ENCODE measurements around the gene ZNF44. TPM values are rescaled to one million over a fixed set of nuclear protein-coding genes. Genes with fewer than 3 reads are reported as not detected.

Gene ZNF44
- total and polyA plus RNA-seq, 2 of the 13 experiments (the other 11 are each of a cell fraction or from before 2014, with no cell fraction given) = 6.9 to 15.7 TPM

- no peak for TF ChIP-seq AFF4 (CRISPR knock-in tag; IDR thresholded peaks at IDR 0.05)
- no peak for TF ChIP-seq HIVEP1 (CRISPR knock-in tag; IDR thresholded peaks at IDR 0.05)
- no peak for TF ChIP-seq ARNT2 (CRISPR knock-in tag; IDR thresholded peaks at IDR 0.05; ENCODE audit: low read depth)
- no peak for TF ChIP-seq SAFB2 (CRISPR knock-in tag; IDR thresholded peaks at IDR 0.05; ENCODE audit: borderline replicate concordance, low read depth)
- no peak for TF ChIP-seq ZNF263 (CRISPR knock-in tag; IDR thresholded peaks at IDR 0.05)
- 0 out of 2 replicates have a peak, but pooled peaks have one; percentile 45 for TF ChIP-seq FOXA3 (CRISPR knock-in tag; IDR thresholded peaks at IDR 0.05)
- no peak for TF ChIP-seq MBNL3 (CRISPR knock-in tag; conservative IDR thresholded peaks at IDR 0.05)
- TF ChIP-seq ZZZ3 (CRISPR knock-in tag; IDR thresholded peaks at IDR 0.05; ENCODE audit: borderline replicate concordance) = no peak
- peak; percentile 76; the same call in 1 of the 2 replicates for TF ChIP-seq THRA (CRISPR knock-in tag; IDR thresholded peaks at IDR 0.05; ENCODE audit: borderline replicate concordance)
- 0 out of 2 replicates have a peak, but pooled peaks have one; percentile 7 for TF ChIP-seq ZNF343 (CRISPR knock-in tag; IDR thresholded peaks at IDR 0.05)
- no peak for TF ChIP-seq ZNF264 (CRISPR knock-in tag; IDR thresholded peaks at IDR 0.05)
- no peak for TF ChIP-seq ZNF672 (CRISPR knock-in tag; IDR thresholded peaks at IDR 0.05)
- TF ChIP-seq CENPT (CRISPR knock-in tag; IDR thresholded peaks at IDR 0.05; ENCODE audit: low read depth) = no peak
- TF ChIP-seq NAIF1 (CRISPR knock-in tag; IDR thresholded peaks at IDR 0.05; ENCODE audit: borderline replicate concordance) = no peak
- TF ChIP-seq, protein P1, sequence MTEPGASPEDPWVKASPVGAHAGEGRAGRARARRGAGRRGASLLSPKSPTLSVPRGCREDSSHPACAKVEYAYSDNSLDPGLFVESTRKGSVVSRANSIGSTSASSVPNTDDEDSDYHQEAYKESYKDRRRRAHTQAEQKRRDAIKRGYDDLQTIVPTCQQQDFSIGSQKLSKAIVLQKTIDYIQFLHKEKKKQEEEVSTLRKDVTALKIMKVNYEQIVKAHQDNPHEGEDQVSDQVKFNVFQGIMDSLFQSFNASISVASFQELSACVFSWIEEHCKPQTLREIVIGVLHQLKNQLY (CRISPR knock-in tag; IDR thresholded peaks at IDR 0.05) = no peak
- TF ChIP-seq, protein P2, sequence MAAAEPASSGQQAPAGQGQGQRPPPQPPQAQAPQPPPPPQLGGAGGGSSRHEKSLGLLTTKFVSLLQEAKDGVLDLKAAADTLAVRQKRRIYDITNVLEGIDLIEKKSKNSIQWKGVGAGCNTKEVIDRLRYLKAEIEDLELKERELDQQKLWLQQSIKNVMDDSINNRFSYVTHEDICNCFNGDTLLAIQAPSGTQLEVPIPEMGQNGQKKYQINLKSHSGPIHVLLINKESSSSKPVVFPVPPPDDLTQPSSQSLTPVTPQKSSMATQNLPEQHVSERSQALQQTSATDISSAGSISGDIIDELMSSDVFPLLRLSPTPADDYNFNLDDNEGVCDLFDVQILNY (CRISPR knock-in tag; conservative IDR thresholded peaks at IDR 0.05) = no peak
- TF ChIP-seq ATF4 (CRISPR knock-in tag; IDR thresholded peaks at IDR 0.05) = no peak
- TF ChIP-seq NRL (CRISPR knock-in tag; IDR thresholded peaks at IDR 0.05; ENCODE audit: borderline replicate concordance) = no peak
- TF ChIP-seq KLF13 (CRISPR knock-in tag; IDR thresholded peaks at IDR 0.05) = no peak
- no peak for TF ChIP-seq ASH2L (IDR thresholded peaks at IDR 0.05; ENCODE audit: insufficient read length, low read depth, low read length)
- no peak for TF ChIP-seq PPARG (CRISPR knock-in tag; conservative IDR thresholded peaks at IDR 0.05)
- TF ChIP-seq BRCA1 (CRISPR knock-in tag; IDR thresholded peaks at IDR 0.05) = no peak
- no peak for TF ChIP-seq ZNF674 (CRISPR knock-in tag; IDR thresholded peaks at IDR 0.05; ENCODE audit: low read depth)
- TF ChIP-seq ZFP62 (CRISPR knock-in tag; IDR thresholded peaks at IDR 0.05) = no peak
- TF ChIP-seq SMAD1 (CRISPR knock-in tag; IDR thresholded peaks at IDR 0.05; ENCODE audit: borderline replicate concordance, low read depth) = no peak
Measured at GRCh38 chr19:12330340-12330739, 35.7 kb upstream of the ZNF44 start (continued).

Measured in HepG2 (cell line).